Osteocyte (in vitro differentiated cells): Measurements from ENCODE around the gene MAP3K10. TPM values are rescaled to one million over a fixed set of nuclear protein-coding genes. Genes with fewer than 3 reads are reported as not detected.
A peak's percentile ranks its signal among the peaks of the same experiment; 100 is the strongest.

ENCODE experiments used
- DNase-seq: peaks from one replicate; pipeline ENCODE4 v3.0.0; 2021; ENCODE audit warnings: mixed read lengths; ENCODE audit not compliant: unreplicated experiment; ENCODE audit errors: extremely low spot score
- H3K27ac Mint-ChIP-seq: one replicate; pipeline ENCODE4 v1.8.0; 2021; ENCODE audit warnings: mild to moderate bottlenecking, mixed read lengths; ENCODE audit not compliant: unreplicated experiment
- H3K27me3 Mint-ChIP-seq: one replicate; pipeline ENCODE4 v1.8.0; 2021; ENCODE audit warnings: mixed read lengths; ENCODE audit not compliant: unreplicated experiment
- H3K36me3 Mint-ChIP-seq: one replicate; pipeline ENCODE4 v1.8.0; 2021; ENCODE audit warnings: mixed read lengths; ENCODE audit not compliant: unreplicated experiment
- H3K4me1 Mint-ChIP-seq: one replicate; pipeline ENCODE4 v1.8.0; 2021; ENCODE audit warnings: mixed read lengths; ENCODE audit not compliant: unreplicated experiment
- H3K4me3 Mint-ChIP-seq: one replicate; pipeline ENCODE4 v1.8.0; 2021; ENCODE audit warnings: mild to moderate bottlenecking, moderate library complexity, mixed read lengths; ENCODE audit not compliant: unreplicated experiment
- H3K9me3 Mint-ChIP-seq: one replicate; pipeline ENCODE4 v1.8.0; 2021; ENCODE audit warnings: mixed read lengths; ENCODE audit not compliant: unreplicated experiment
- total RNA-seq: library from RNA; stranded (reverse); gene quantifications from 2 replicates; pipeline ENCODE4 v1.2.1, GENCODE V29; 2021
- TF ChIP-seq, protein P1 (sequence below): fragments of 200-600 bp; sonication (generic); IDR thresholded peaks from 2 replicates; pipeline ENCODE4 v1.5.0; 2021; ENCODE audit warnings: antibody characterized with exemption, mild to moderate bottlenecking, moderate library complexity

MAP3K10 gene
- total RNA-seq, 1 donor from 2014 or later = 24.2 TPM

DNA sequence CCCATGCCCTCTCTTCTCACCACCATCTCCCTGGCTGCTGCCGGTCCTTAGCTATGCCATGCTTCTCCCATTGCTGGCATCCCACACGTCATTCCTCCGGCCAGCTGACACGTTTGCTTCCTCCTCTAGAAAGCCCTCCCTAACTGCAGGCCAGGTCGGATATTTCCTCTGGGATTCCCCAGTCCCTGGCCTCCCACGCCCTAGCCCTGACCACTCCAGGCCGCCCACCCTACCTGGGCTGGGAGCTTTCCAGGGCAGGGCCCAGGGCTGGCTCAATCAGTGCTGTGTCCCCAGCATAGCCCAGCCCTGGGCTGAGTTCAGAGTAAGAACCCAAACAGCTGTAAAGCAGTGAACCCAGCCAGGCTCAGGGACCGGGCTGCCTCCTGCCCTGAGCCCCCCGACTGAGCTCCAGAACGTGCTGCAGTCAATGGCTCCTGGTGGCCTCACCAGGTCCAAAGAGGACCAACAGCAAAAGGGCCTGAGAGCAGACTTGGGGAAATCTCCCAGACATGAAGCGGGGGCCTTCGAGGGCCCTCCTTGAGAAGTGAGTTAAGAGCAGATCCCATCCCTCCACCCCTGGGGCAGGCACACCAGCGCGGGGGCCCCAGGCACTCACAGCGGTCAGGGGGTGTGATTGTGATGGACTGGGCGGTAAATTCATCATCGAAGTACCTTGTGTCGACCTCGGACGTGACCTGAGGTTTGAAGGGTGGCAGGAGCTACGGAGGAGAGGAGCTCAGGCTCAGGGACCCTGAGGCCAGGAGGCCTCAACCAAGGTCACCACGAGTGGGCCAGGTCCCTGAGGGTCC lies 43.4 kb downstream of the MAP3K10 start:
- Mint-ChIP-seq H3K27me3 (no peaks in the 10 kb centered on the region), H3K27ac (no peak overlapping the region), H3K36me3 (peaks cover 32% of the 10 kb centered on the region), H3K9me3 (no peaks in the 10 kb centered on the region), H3K4me1 (peaks cover 28% of the 10 kb centered on the region), H3K4me3 (no peak overlapping the region)
- TF ChIP-seq, protein P1, sequence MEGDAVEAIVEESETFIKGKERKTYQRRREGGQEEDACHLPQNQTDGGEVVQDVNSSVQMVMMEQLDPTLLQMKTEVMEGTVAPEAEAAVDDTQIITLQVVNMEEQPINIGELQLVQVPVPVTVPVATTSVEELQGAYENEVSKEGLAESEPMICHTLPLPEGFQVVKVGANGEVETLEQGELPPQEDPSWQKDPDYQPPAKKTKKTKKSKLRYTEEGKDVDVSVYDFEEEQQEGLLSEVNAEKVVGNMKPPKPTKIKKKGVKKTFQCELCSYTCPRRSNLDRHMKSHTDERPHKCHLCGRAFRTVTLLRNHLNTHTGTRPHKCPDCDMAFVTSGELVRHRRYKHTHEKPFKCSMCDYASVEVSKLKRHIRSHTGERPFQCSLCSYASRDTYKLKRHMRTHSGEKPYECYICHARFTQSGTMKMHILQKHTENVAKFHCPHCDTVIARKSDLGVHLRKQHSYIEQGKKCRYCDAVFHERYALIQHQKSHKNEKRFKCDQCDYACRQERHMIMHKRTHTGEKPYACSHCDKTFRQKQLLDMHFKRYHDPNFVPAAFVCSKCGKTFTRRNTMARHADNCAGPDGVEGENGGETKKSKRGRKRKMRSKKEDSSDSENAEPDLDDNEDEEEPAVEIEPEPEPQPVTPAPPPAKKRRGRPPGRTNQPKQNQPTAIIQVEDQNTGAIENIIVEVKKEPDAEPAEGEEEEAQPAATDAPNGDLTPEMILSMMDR = no peak
- no peak for DNase-seq

DNA sequence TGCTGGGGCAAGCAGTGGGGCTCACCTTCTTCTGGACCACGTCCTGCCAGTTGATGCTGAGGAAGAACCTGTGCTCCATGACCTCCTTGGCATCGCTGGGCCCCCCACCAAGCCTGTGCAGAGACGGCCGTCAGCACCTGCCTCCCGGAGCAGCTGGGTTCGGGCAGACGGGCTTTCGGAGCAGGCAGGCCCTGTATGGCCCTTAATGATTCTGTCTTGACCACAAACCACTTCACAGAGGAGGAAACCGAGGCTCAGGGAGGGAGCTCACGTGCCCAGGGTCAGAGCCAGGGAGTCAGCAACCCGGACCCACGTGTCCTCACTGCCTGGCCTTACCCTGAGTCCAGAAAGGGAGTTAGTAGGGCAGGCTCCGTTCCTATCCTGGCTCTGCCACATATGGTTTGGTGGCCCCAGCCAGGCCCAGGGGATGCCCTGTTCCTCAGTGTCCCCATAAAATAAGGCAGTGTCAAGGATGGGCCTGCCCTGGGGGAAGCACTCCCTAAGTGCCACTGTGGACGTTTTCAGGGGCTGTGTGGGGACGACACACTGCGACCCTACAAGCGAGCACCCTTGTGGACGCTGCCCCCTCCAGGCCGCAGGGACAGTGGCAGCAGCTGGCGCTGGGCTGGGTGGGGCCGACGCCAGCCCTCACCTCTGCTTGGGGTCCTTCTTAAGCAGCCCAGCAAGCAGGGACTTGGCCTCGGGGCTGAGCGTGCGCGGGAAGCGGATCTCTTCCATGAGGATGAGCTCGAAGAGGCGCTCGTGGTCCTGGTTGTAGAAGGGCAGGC lies 44.2 kb downstream of the MAP3K10 start:
- TF ChIP-seq, protein P1 = peak; percentile 17
- H3K27ac Mint-ChIP-seq = no peak overlapping the region

DNA sequence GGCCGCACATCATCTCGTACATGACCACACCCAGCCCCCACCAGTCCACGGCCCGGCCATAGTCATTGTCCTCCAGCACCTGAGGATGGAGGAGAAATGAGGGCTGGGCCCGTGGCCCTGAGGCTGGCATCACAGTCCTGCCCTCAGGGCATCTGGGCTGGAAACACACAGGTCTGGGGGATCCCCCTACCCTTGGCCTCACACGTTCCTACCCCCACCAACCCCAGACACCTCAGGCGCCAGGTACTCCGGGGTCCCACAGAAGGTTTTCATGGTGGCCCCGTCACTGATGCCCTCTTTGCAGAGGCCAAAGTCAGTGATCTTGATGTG lies 44.8 kb downstream of the MAP3K10 start:
- Mint-ChIP-seq H3K36me3 (peaks cover 38% of the 10 kb centered on the region), H3K27ac (no peak overlapping the region), H3K27me3 (no peaks in the 10 kb centered on the region), H3K4me1 (peaks cover 17% of the 10 kb centered on the region), H3K4me3 (no peak overlapping the region), H3K9me3 (no peaks in the 10 kb centered on the region)
- DNase-seq = no peak
- TF ChIP-seq, protein P1 = no peak

More for the DNA sequence above, 44.2 kb downstream of the MAP3K10 start:
- Mint-ChIP-seq H3K4me3 (no peak overlapping the region), H3K4me1 (peaks cover 22% of the 10 kb centered on the region), H3K36me3 (peaks cover 37% of the 10 kb centered on the region), H3K9me3 (no peaks in the 10 kb centered on the region), H3K27me3 (no peaks in the 10 kb centered on the region)
- DNase-seq = no peak

DNA sequence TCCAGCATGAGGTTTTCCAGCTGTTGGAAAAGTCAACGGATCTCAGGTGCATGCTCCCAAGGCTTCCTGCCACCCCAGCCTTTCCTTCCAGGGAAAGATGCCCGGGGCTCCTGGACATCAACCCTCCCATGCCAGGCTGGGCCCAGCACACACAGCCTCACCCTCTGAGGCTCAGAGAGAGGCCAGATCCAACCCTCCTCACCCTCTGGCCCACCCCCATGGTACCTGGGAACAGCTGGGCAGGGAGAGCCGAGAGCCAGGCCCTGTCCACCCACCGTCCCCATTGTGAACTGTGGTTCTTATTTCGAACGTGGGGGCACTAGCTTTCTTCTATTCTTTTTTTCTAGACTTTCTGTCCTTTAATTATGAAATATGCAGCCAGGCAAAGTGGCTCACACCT lies 45.1 kb downstream of the MAP3K10 start:
- Mint-ChIP-seq H3K27me3 (no peaks in the 10 kb centered on the region), H3K9me3 (no peaks in the 10 kb centered on the region)
- TF ChIP-seq, protein P1 = no peak

DNA sequence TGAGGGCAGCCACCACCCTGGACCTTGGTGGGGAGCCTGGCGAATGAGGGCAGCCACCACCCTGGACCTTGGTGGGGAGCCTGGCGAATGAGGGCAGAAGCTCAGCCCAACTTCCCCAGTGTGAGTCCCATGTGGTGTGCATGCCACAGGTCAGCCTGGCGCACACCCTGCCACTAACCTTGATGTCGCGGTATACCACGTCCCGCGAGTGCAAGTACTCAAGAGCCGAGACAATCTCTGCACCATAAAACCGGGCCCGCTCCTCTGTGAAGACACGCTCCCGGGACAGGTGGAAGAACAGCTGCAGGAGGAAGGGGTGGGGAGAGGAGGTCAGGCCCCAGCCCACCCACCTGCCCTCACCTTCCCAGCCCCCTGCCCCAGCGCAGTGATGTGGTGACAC lies 46.6 kb downstream of the MAP3K10 start:
- Mint-ChIP-seq H3K27me3 (no peaks in the 10 kb centered on the region), H3K36me3 (peaks cover 46% of the 10 kb centered on the region), H3K27ac (no peak overlapping the region), H3K4me1 (peaks cover 1% of the 10 kb centered on the region), H3K9me3 (no peaks in the 10 kb centered on the region), H3K4me3 (no peak overlapping the region)
- TF ChIP-seq, protein P1 = no peak
- DNase-seq = no peak

More for the DNA sequence above, 45.1 kb downstream of the MAP3K10 start:
- Mint-ChIP-seq H3K4me3 (no peak overlapping the region), H3K4me1 (peaks cover 14% of the 10 kb centered on the region), H3K27ac (no peak overlapping the region), H3K36me3 (peaks cover 40% of the 10 kb centered on the region)
- DNase-seq = no peak
